Peyer's patch (tissue), 4 donors: ENCODE measurements around the gene WRAP73. TPM values are rescaled to one million over a fixed set of nuclear protein-coding genes. Genes with fewer than 3 reads are reported as not detected.

ENCODE experiments used
- DNase-seq, 3 donors: peaks; one replicate each; pipeline ENCODE4 v3.0.0-alpha.2; 2017 to 2019
- H3K27ac ChIP-seq, 4 donors: fragments of 200-600 bp; sonication (generic); one replicate each; pipeline ENCODE4 v1.5.1; 2016 to 2019
- H3K27me3 ChIP-seq, 2 donors: fragments of 200-600 bp; sonication (generic); one replicate each; pipeline ENCODE4 v1.5.1; 2019
- H3K36me3 ChIP-seq, 3 donors: fragments of 200-600 bp; sonication (generic); one replicate each; pipeline ENCODE4 v1.5.1; 2016 to 2019
- H3K4me1 ChIP-seq, 4 donors: fragments of 200-600 bp; sonication (generic); one replicate each; pipeline ENCODE4 v1.5.1; 2016 to 2019
- H3K4me3 ChIP-seq, 4 donors: fragments of 200-600 bp; sonication (generic); 1 replicate in 3 of 4; 2 replicates in 1 of 4; pipeline ENCODE4 v1.5.1; 2016 to 2019; ENCODE audit warnings: mild to moderate bottlenecking in 1 of 4
- H3K9me3 ChIP-seq, 4 donors: fragments of 200-600 bp; sonication (generic); one replicate each; pipeline ENCODE4 v1.5.1; 2016 to 2019; ENCODE audit warnings: mild to moderate bottlenecking in 1 of 4
- CTCF ChIP-seq, 6 experiments: fragments of 450-650 bp in 4 of 6; fragments of 200-600 bp in 2 of 6; sonication (generic) in 1 of 6; IDR thresholded peaks; one replicate each; pipeline ENCODE4 v1.5.1; 2017 to 2019; ENCODE audit warnings: antibody characterized with exemption in 6 of 6, mild to moderate bottlenecking in 3 of 6, moderate library complexity in 1 of 6
- POLR2A ChIP-seq, 2 donors: fragments of 450-650 bp; IDR thresholded peaks; one replicate each; pipeline ENCODE4 v1.5.1; 2017; ENCODE audit warnings: antibody characterized with exemption in 2 of 2, mild to moderate bottlenecking in 2 of 2, moderate library complexity in 2 of 2
- total RNA-seq, 4 donors: library from RNA; depleted of rRNA; stranded (reverse); fragments of >200 nt; gene quantifications; one replicate each; pipeline ENCODE4 v1.1.0, GENCODE V29; 2016

The WRAP73 gene
- total RNA-seq, 4 donors from 2014 or later: 34.3 to 71.1 (median 49.4) TPM

- peaks cover 0 to 70% (median 0%) of the 10 kb centered on the region in 3 donors for H3K36me3 ChIP-seq
- no peak overlapping the region for H3K27ac ChIP-seq
- H3K4me3 ChIP-seq: no peak overlapping the region
- no peaks in the 10 kb centered on the region for H3K4me1 ChIP-seq
- DNase-seq: peak in 1 of 3 donors; percentile 44
- no peaks in the 10 kb centered on the region for H3K9me3 ChIP-seq
- TF ChIP-seq POLR2A (IDR thresholded peaks at IDR 0.05): no peak
- TF ChIP-seq CTCF (IDR thresholded peaks at IDR 0.05): no peak
- H3K27me3 ChIP-seq: no peaks in the 10 kb centered on the region
These were observed 9.6 kb downstream of the WRAP73 start for GRCh38 chr1:3640121-3640837.

GRCh38 chr1:3639397-3639911, 10.4 kb downstream of the WRAP73 start:
- Histone ChIP-seq H3K9me3 (no peaks in the 10 kb centered on the region), H3K4me1 (no peaks in the 10 kb centered on the region), H3K36me3 (peaks cover 0 to 70% (median 0%) of the 10 kb centered on the region in 3 donors), H3K27me3 (no peaks in the 10 kb centered on the region), H3K27ac (no peak overlapping the region), H3K4me3 (no peak overlapping the region)
- DNase-seq: peak in 1 of 3 donors; percentile 15
- no peak for TF ChIP-seq POLR2A (IDR thresholded peaks at IDR 0.05)
- TF ChIP-seq CTCF (IDR thresholded peaks at IDR 0.05): no peak

- Histone ChIP-seq H3K36me3 (peaks cover 0 to 77% (median 0%) of the 10 kb centered on the region in 3 donors), H3K27ac (no peak overlapping the region), H3K27me3 (no peaks in the 10 kb centered on the region), H3K4me1 (no peaks in the 10 kb centered on the region), H3K9me3 (no peaks in the 10 kb centered on the region), H3K4me3 (no peak overlapping the region)
- TF ChIP-seq POLR2A (IDR thresholded peaks at IDR 0.05): no peak
- TF ChIP-seq CTCF (IDR thresholded peaks at IDR 0.05): no peak
- DNase-seq: peak in 1 of 3 donors; percentile 9
These were observed 11.2 kb downstream of the WRAP73 start for GRCh38 chr1:3638676-3639075.

- DNase-seq: peak in 1 of 3 donors; percentile 7
- H3K36me3 ChIP-seq: peaks cover 0 to 81% (median 0%) of the 10 kb centered on the region in 3 donors
- no peak overlapping the region for H3K4me3 ChIP-seq
- H3K27ac ChIP-seq: no peak overlapping the region
- no peaks in the 10 kb centered on the region for H3K27me3 ChIP-seq
- H3K9me3 ChIP-seq: no peaks in the 10 kb centered on the region
- TF ChIP-seq POLR2A (IDR thresholded peaks at IDR 0.05) (no peak), CTCF (IDR thresholded peaks at IDR 0.05) (no peak)
- no peaks in the 10 kb centered on the region for H3K4me1 ChIP-seq
These were observed 11.9 kb downstream of the WRAP73 start for GRCh38 chr1:3638027-3638426.

GRCh38 chr1:3636531-3636930, 13.4 kb downstream of the WRAP73 start:
- Histone ChIP-seq H3K27ac (no peak overlapping the region), H3K36me3 (peaks cover 0 to 96% (median 0%) of the 10 kb centered on the region in 3 donors), H3K4me1 (no peaks in the 10 kb centered on the region), H3K9me3 (no peaks in the 10 kb centered on the region), H3K27me3 (no peaks in the 10 kb centered on the region), H3K4me3 (no peak overlapping the region)
- peak in 1 of 3 donors; percentile 15 for DNase-seq
- TF ChIP-seq POLR2A (IDR thresholded peaks at IDR 0.05) (no peak), CTCF (IDR thresholded peaks at IDR 0.05) (no peak)
